HCT116 (cell line): Measurements from ENCODE around the gene CARNS1. TPM values are rescaled to one million over a fixed set of nuclear protein-coding genes. Genes with fewer than 3 reads are reported as not detected.

Source experiments
- ATAC-seq: fragments of 200-7000 bp; cut with Tn5 transposase; 2 replicates; pipeline ENCODE4 v1.9.1; 2020; ENCODE audit warnings: mild to moderate bottlenecking, moderate library complexity
- BruUV-seq: library from RNA; stranded (reverse); fragments of 400-500 nt; replicated peaks from 2 replicates; lab custom pipeline; 2021; lab: Mats Ljungman, UMichigan
- CTCF ChIA-PET: fragments of 300-600 bp; sonication (Branson Sonifier 250); formaldehyde crosslinking; loops from one replicate; lab custom pipeline; 2021; ENCODE audit warnings: antibody characterized with exemption; lab: Charles Lee
- POLR2A ChIA-PET: fragments of 300-600, 350-600 bp; sonication (Branson Sonifier 250); formaldehyde crosslinking; loops from one replicate; lab custom pipeline; 2021; ENCODE audit warnings: antibody characterized with exemption; lab: Charles Lee
- RAD21 ChIA-PET, 2 experiments: fragments of 300-600 bp; sonication (Branson Sonifier 250); formaldehyde crosslinking; loops; one replicate each; lab custom pipeline; 2023; ENCODE audit warnings: low total read pairs in 2 of 2; ENCODE audit not compliant: uncharacterized antibody in 2 of 2, unreplicated experiment in 2 of 2, low non-redundant PET in 1 of 2; lab: Charles Lee
- DNase-seq: peaks from one replicate; pipeline ENCODE4 v3.0.0-alpha.2; 2010; ENCODE audit warnings: low read depth, low spot score
- H2AFZ ChIP-seq: fragments of 200-600 bp; shearing (Covaris generic), sonication (generic); 2 replicates; pipeline ENCODE4 v1.6.1; 2017; ENCODE audit warnings: low read depth, mixed run types, mixed read lengths, antibody characterized with exemption, low read length; ENCODE audit not compliant: poor library complexity, severe bottlenecking
- H3K27ac ChIP-seq: 2 replicates; pipeline ENCODE4 v1.5.1; 2012; ENCODE audit warnings: low read depth, low read length
- H3K27me3 ChIP-seq: fragments of 200-600 bp; sonication (generic); 2 replicates; pipeline ENCODE4 v1.6.1; 2016; ENCODE audit warnings: mixed run types, low read length, mixed read lengths; ENCODE audit not compliant: insufficient read depth
- H3K36me3 ChIP-seq, 2 experiments: fragments of 200-500 bp in 1 of 2; fragments of 200-600 bp in 1 of 2; sonication (Bioruptor generic) in 1 of 2; sonication (generic) in 1 of 2; 2 replicates each; pipeline versions ENCODE4 v1.5.1 to v1.6.1; 2014 to 2016; ENCODE audit warnings: low read length in 2 of 2, inconsistent platforms in 1 of 2, mixed read lengths in 1 of 2, mixed run types in 1 of 2; ENCODE audit not compliant: insufficient read depth in 2 of 2, control insufficient read depth in 1 of 2
- H3K4me1 ChIP-seq, 2 experiments: fragments of 200-600 bp in 1 of 2; sonication (generic) in 1 of 2; 2 replicates each; pipeline versions ENCODE4 v1.5.1 to v1.6.1; 2012 to 2017; ENCODE audit warnings: low read length in 2 of 2, inconsistent platforms in 1 of 2, mild to moderate bottlenecking in 1 of 2, mixed read lengths in 1 of 2, mixed run types in 1 of 2, moderate library complexity in 1 of 2; ENCODE audit not compliant: insufficient read depth in 2 of 2, control insufficient read depth in 1 of 2
- H3K4me2 ChIP-seq: fragments of 200-600 bp; sonication (generic); 2 replicates; pipeline ENCODE4 v1.6.1; 2017; ENCODE audit warnings: mixed run types, low read length, mixed read lengths
- H3K4me3 ChIP-seq, 2 experiments: fragments of 200-600 bp in 1 of 2; sonication (generic) in 1 of 2; replicated peaks in 1 of 2; 2 replicates each; pipeline ENCODE4 v1.5.1; 2011 to 2016; ENCODE audit warnings: low read length in 2 of 2, control low read depth in 1 of 2, low read depth in 1 of 2, mild to moderate bottlenecking in 1 of 2, mixed read lengths in 1 of 2, mixed run types in 1 of 2
- H3K79me2 ChIP-seq: fragments of 200-600 bp; sonication (generic); 2 replicates; pipeline ENCODE4 v1.6.1; 2017; ENCODE audit warnings: mild to moderate bottlenecking, mixed run types, low read length, moderate library complexity, mixed read lengths; ENCODE audit not compliant: insufficient read depth
- H3K9ac ChIP-seq: fragments of 200-600 bp; sonication (generic); 2 replicates; pipeline ENCODE4 v1.6.1; 2016; ENCODE audit warnings: low read length, mixed read lengths
- H3K9me2 ChIP-seq: fragments of 200-600 bp; sonication (generic), shearing (Covaris generic); 2 replicates; pipeline ENCODE4 v1.6.1; 2017; ENCODE audit warnings: mixed run types, mild to moderate bottlenecking, moderate library complexity; ENCODE audit not compliant: insufficient read depth
- H3K9me3 ChIP-seq, 2 experiments: fragments of 200-500 bp in 1 of 2; fragments of 200-600 bp in 1 of 2; sonication (Bioruptor generic) in 1 of 2; sonication (generic) in 1 of 2; 2 replicates each; pipeline ENCODE4 v1.6.1; 2014 to 2017; ENCODE audit warnings: low read length in 2 of 2, mixed read lengths in 2 of 2, inconsistent platforms in 1 of 2, low read depth in 1 of 2, mild to moderate bottlenecking in 1 of 2, mixed run types in 1 of 2, moderate library complexity in 1 of 2; ENCODE audit not compliant: control insufficient read depth in 1 of 2, insufficient read depth in 1 of 2
- H4K20me1 ChIP-seq: fragments of 200-600 bp; sonication (generic), shearing (Covaris generic); 2 replicates; pipeline ENCODE4 v1.6.1; 2017; ENCODE audit warnings: mixed run types, mild to moderate bottlenecking, moderate library complexity; ENCODE audit not compliant: insufficient read depth
- CEBPB ChIP-seq: IDR thresholded peaks from 2 replicates; pipeline ENCODE4 v1.6.1; 2012; ENCODE audit warnings: low read depth
- CTCF ChIP-seq, 3 experiments: fragments of 200-600 bp in 1 of 3; sonication (generic) in 1 of 3; IDR thresholded peaks in 2 of 3; conservative IDR thresholded peaks in 1 of 3; 2 replicates each; pipeline ENCODE4 v1.5.1; 2012 to 2017; ENCODE audit warnings: low read depth in 2 of 3, low read length in 2 of 3, antibody characterized with exemption in 1 of 3, borderline replicate concordance in 1 of 3, control low read depth in 1 of 3, mild to moderate bottlenecking in 1 of 3, mixed read lengths in 1 of 3, mixed run types in 1 of 3, moderate library complexity in 1 of 3; ENCODE audit not compliant: insufficient read depth in 1 of 3
- ELF1 ChIP-seq: IDR thresholded peaks from 2 replicates; pipeline ENCODE4 v1.6.1; 2012; ENCODE audit warnings: low read depth, borderline replicate concordance
- EZH2 ChIP-seq: fragments of 200-600 bp; sonication (generic); IDR thresholded peaks from 2 replicates; pipeline ENCODE4 v1.6.1; 2017; ENCODE audit warnings: antibody characterized with exemption, mixed run types
- EZH2phosphoT487 ChIP-seq: fragments of 200-600 bp; IDR thresholded peaks from 2 replicates; pipeline ENCODE4 v1.6.1; 2018; ENCODE audit warnings: antibody characterized with exemption, borderline replicate concordance
- JUND ChIP-seq: IDR thresholded peaks from 2 replicates; pipeline ENCODE4 v1.6.1; 2012
- POLR2A ChIP-seq: IDR thresholded peaks from 2 replicates; pipeline ENCODE4 v1.7.0; 2011; ENCODE audit warnings: borderline replicate concordance; ENCODE audit not compliant: insufficient read depth, insufficient read length; ENCODE audit errors: extremely low read depth
- POLR2AphosphoS5 ChIP-seq: IDR thresholded peaks from 2 replicates; pipeline ENCODE4 v1.6.1; 2011; ENCODE audit warnings: mild to moderate bottlenecking, low read depth, low read length, moderate library complexity
- RAD21 ChIP-seq: IDR thresholded peaks from 2 replicates; pipeline ENCODE4 v1.6.1; 2012; ENCODE audit warnings: low read depth, mild to moderate bottlenecking
- SIN3A ChIP-seq: IDR thresholded peaks from 2 replicates; pipeline ENCODE4 v1.6.1; 2012; ENCODE audit warnings: low read depth
- SP1 ChIP-seq: IDR thresholded peaks from 2 replicates; pipeline ENCODE4 v1.6.1; 2012; ENCODE audit warnings: low read depth
- SRF ChIP-seq: IDR thresholded peaks from 2 replicates; pipeline ENCODE4 v1.6.1; 2012; ENCODE audit warnings: low read depth
- ZBTB33 ChIP-seq: IDR thresholded peaks from 2 replicates; pipeline ENCODE4 v1.6.1; 2011; ENCODE audit warnings: mild to moderate bottlenecking, low read length, moderate library complexity; ENCODE audit not compliant: insufficient replicate concordance; ENCODE audit errors: extremely low read depth
- ZFX ChIP-seq: fragments of 450-650 bp; IDR thresholded peaks from 2 replicates; pipeline ENCODE4 v1.6.1; 2017
- ZNF274 ChIP-seq: fragments of 200-500 bp; sonication (Bioruptor generic); IDR thresholded peaks from 2 replicates; pipeline ENCODE4 v1.6.1; 2014; ENCODE audit warnings: mild to moderate bottlenecking, low read depth, low read length, inconsistent platforms
- intact Hi-C: fragments of 100-400 bp; cut with micrococcal nuclease; formaldehyde crosslinking; loops from 2 replicates; pipeline ENCODE4 v1.10.0; 2022
- total RNA-seq: library from RNA; stranded (reverse); gene quantifications from one replicate; pipeline ENCODE4 v1.2.1, GENCODE V29; 2021; ENCODE audit not compliant: unreplicated experiment

The CARNS1 gene
- total RNA-seq, 1 experiment from 2014 or later = 1.0 TPM

GRCh38 chr11:67455054-67455453 lies 39.6 kb downstream of the CARNS1 start, which contains the start of gene CABP4:
TSS of gene CABP4 (plus strand) at chr11:67455354. CDS start at chr11:67455424, 70 bp downstream.
- ChIA-PET RAD21 (no interaction called here), CTCF (no interaction called here), POLR2A (no interaction called here)
- H3K79me2 ChIP-seq = no peaks in the 10 kb centered on the region
- H3K4me2 ChIP-seq = no peak within 1 kb of the TSS
- H3K4me1 ChIP-seq = no peaks in the 10 kb centered on the region
- no peak within 1 kb of the TSS for H3K9ac ChIP-seq
- no peak for TF ChIP-seq EZH2
- no peak for TF ChIP-seq JUND
- TF ChIP-seq SIN3A = no peak
- TF ChIP-seq ZNF274 = no peak
- no peak for TF ChIP-seq CEBPB
- no peak for TF ChIP-seq EZH2phosphoT487
- no peak for TF ChIP-seq RAD21
- no peak for TF ChIP-seq ELF1
- TF ChIP-seq SRF = no peak
- no peak for TF ChIP-seq ZFX
- no peak for TF ChIP-seq SP1
- no peak for TF ChIP-seq CTCF (IDR thresholded peaks at IDR 0.05 in 2 of 3, conservative IDR thresholded peaks at IDR 0.05 in 1 of 3; ENCODE audit: borderline replicate concordance in 1 of 3, insufficient read depth in 1 of 3, low read depth in 2 of 3, low read length in 2 of 3)
- TF ChIP-seq ZBTB33 = no peak
- no peak for TF ChIP-seq POLR2A
- TF ChIP-seq POLR2AphosphoS5 = no peak
- H3K27ac ChIP-seq = no peak within 1 kb of the TSS
- H2AFZ ChIP-seq = no peak within 1 kb of the TSS
- no peaks in the 10 kb centered on the region for H3K9me3 ChIP-seq
- DNase-seq = no peak
- H3K9me2 ChIP-seq = no peaks in the 10 kb centered on the region
- no peak for ATAC-seq
- no peaks in the 10 kb centered on the region for H3K36me3 ChIP-seq
- intact Hi-C loops = no loop called here
- no peaks in the 10 kb centered on the region for H4K20me1 ChIP-seq
- no peaks in the 10 kb centered on the region for H3K27me3 ChIP-seq
- no TSS peak for BruUV-seq
- no peak within 1 kb of the TSS for H3K4me3 ChIP-seq
